GM18858 (cell line): ENCODE measurements around the gene INSYN2A.
A peak's percentile ranks its signal among the peaks of the same experiment; 100 is the strongest.

Experiments used
- ATAC-seq: cut with Tn5 transposase; IDR thresholded peaks from one replicate; pipeline ENCODE4 v1.9.1; 2021; ENCODE audit not compliant: unreplicated experiment

INSYN2A gene, protein sequence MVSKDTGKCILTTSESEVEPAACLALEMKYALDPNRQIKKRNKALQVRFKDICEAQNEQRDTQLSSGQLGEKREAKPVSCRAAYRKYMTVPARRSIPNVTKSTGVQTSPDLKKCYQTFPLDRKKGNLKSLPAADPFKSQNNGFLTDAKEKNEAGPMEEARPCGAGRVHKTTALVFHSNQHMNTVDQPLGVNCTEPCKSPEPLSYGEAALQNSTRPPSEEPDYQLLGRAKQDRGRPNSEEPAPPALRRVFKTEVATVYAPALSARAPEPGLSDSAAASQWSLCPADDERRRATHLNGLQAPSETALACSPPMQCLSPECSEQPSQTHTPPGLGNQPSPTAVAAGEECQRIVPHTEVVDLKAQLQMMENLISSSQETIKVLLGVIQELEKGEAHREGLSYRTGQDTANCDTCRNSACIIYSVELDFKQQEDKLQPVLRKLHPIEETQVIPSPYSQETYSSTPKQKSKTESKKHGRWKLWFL

DNA sequence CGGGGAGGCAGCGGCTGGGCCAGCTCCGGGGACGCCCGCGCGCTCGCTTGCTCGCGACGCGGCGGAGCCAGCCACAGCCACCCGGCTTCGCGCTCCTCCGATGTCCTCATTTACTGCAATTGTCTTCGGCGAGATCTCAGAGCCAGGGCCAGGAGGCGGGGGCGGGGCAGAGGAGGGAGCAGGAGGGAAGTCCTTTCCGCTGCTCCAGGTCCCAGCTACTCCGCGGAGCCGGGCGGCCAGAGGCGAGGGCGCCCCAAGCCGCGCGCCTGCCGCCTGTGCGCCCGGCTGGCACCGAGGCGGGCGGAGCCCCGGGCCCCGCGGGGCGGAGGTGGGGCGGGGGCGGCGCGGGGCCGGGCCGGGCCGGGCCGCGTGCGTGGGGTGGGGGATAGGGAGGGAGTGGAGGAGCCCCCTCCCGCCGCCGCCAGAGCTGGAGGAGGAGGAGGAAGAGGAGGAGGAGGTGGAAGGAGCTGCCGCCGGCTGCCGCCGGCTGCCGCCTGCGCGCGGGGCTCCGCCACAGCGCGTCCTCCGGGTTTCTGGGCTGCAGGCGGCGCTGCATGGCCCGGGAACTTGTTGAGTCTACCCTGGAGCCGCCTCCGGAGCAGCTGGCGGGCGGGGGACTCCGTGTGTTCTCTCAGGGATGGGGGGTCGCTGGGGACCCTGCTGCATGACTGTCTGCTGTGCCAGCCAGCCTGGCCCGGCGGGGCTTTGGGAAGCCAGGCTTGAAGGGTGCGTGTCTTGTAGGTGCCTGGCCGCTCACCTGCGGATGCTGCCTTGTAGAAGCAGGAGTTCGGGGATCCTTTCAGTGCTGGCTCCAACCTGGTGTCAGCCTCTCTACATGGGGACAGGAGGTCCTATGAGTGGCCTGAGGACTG lies at the start of gene INSYN2A:
Gene INSYN2A, minus strand, starts transcription at position 310 of the 872 bp plus-strand sequence. CDS start 20,196 bp downstream, outside the sequence.
- ATAC-seq, result no peak

- no peak for ATAC-seq
Measured at GRCh38 chr10:127245456-127245855, 49.1 kb upstream of the INSYN2A start.

GRCh38 chr10:127243490-127244272 lies 47.3 kb upstream of the INSYN2A start:
- ATAC-seq, result no peak

- ATAC-seq, result no peak
Measured at GRCh38 chr10:127242914-127243313, 46.5 kb upstream of the INSYN2A start.

DNA sequence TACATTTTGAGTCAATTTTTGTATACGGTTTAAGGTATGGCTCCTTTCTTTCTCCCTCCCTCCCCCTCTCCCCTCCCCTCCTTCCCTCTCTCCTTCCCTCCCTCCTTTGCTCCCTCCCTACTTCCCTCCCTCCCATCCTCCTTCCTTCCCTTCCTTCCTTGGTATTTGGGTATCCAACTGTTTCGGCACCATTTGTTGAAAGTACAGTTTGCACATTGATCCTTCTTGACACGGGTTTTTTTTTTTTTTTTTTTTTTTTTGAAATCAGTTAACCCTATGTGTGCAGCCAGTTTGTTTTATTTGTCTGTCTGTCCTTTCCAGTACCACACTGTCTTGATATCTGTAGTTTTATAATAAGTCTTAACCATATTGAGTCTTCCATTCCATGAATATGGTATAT lies 39.9 kb upstream of the INSYN2A start:
- ATAC-seq, result no peak

DNA sequence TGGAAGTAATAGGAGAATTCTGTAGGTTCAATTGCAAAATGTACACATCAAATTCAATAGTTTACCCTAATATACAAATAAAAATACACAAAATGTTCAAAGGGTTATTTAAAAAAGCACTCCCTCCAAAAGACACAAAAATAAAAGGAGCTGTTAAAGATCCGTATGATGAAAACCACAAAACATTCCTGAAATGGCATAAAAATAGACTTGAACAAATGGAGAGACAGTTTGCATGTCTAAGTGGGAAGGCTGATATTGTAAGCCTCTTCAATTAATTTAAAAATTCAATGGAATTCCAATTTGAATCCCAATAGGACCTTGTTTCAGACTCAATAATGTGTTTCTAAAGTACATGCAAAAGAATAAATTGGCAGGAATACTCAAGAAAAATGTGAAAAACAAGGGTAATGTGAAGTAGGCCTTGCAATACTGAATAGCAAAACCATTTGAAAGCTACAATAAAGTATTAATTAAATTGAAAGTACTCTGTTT lies 38.0 kb upstream of the INSYN2A start:
- no peak for ATAC-seq

DNA sequence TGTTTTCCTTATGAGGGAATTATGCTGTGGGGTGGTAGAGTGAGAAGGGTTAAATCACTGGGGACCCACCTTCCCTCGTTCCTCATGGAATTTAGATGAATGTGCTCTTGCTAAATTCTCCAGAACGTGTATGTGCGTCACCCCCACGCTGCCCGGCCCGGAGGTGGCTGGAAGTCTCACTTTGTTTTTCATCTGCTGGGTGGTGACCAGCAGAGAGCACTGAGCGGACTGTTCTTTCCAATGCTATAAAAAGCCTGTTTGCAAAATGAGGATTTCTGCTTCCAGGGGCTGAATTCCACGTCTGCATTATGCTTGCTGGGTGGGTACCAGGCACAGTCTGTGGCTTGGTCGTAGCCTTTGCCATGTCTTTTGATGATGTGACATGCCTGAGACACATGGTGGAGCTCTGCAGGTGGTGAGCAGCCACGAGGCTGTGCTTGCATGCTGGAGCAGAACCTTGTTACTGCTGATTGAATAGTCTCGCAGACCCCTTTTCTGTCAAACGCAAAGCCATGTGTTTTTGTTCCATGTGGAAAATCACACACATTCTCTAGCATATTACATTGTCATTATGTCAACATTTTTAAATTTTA lies 31.9 kb upstream of the INSYN2A start:
- ATAC-seq, result no peak

- ATAC-seq, result no peak
Measured at GRCh38 chr10:127227663-127228062, 31.3 kb upstream of the INSYN2A start.

- no peak for ATAC-seq
Measured at GRCh38 chr10:127227027-127227426, 30.6 kb upstream of the INSYN2A start.

DNA sequence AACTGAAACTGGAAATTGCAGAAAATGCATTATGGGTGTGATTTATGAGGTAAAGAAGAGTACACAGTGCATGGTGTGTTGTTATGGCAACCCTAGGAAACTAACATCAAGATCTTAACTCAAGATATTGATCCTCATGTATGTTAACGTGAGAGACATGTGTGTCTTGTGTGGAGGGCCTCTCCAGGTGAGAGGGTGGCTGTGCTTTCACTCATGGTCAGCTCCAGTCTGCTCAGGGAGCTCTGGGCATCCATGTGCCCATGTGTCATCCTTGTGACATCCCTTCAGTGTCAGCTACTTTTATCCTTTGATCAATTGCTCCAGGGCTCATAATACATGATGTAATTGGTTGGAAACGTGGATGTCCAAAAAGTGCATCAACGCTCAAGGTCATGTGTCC lies 24.9 kb upstream of the INSYN2A start:
- ATAC-seq, result no peak

- ATAC-seq, result no peak
Measured at GRCh38 chr10:127218658-127219057, 22.3 kb upstream of the INSYN2A start.

- ATAC-seq, result no peak
Measured at GRCh38 chr10:127216786-127217185, 20.4 kb upstream of the INSYN2A start.

- ATAC-seq, result no peak
Measured at GRCh38 chr10:127216274-127216673, 19.9 kb upstream of the INSYN2A start.

- ATAC-seq, result no peak
Measured at GRCh38 chr10:127215866-127216265, 19.5 kb upstream of the INSYN2A start.

GRCh38 chr10:127210936-127211466 lies 14.6 kb upstream of the INSYN2A start:
- ATAC-seq, result peak; percentile 42

- ATAC-seq, result no peak
Measured at GRCh38 chr10:127207081-127207480, 10.7 kb upstream of the INSYN2A start.

GRCh38 chr10:127203067-127203466 lies 6.7 kb upstream of the INSYN2A start:
- no peak for ATAC-seq

- ATAC-seq, result no peak
Measured at GRCh38 chr10:127200646-127201045, 4.3 kb upstream of the INSYN2A start.

GRCh38 chr10:127198721-127199120 lies 2.3 kb upstream of the INSYN2A start:
- no peak for ATAC-seq

- no peak for ATAC-seq
Measured at GRCh38 chr10:127198307-127198706, 1.9 kb upstream of the INSYN2A start.
